ENCODE measurements around the gene RPA1.

DNA sequence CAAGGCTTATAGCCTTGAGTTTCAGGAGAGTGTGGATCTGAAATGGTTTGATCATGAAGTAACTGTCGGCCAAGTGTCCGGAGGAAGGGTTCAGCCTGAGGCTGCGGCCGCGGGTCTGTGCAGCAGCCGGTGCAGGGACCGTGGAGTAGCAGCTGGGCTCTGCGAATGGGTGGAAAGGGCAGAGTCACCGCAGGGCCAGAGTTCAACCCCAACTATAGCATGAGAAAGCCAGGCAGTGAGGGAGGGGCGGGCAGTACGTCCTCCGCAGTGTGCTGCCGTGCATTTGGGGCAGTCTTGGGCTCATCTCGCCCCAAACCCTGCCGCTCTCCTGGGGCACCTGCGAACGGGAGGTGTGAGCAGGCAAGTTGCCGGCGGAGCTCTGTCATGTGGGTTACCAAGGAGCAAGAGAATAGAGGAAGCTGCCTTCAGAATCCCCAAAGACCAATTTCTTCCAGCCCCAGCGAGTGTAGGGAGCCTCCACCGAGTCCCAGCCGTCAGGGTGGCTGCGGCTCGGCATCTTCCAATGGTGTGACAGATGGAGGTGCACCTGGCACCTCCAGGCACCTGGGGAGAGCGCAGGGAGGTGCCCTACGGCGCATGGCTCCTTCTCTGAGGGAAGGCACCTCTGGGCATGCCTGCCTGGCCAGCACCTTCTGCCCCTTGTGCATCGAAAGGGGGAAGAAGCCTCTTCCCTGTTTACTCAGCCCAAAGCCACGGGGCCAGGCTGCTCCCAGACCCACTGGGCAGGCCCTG lies 87.3 kb downstream of the RPA1 start:
- TF ChIP-seq CTCF (IDR thresholded peaks at IDR 0.05) (no peak), TCF7L2 (IDR thresholded peaks at IDR 0.05; ENCODE audit: low read depth, low read length) (no peak)
